Adrenal gland (tissue), 19 donors: ENCODE data around the gene ANKRD60. TPM values are rescaled to one million over a fixed set of nuclear protein-coding genes. Genes with fewer than 3 reads are reported as not detected.

Source experiments
- DNase-seq, 7 donors: peaks; one replicate each; pipeline ENCODE4 v3.0.0-alpha.2; 2019 to 2020
- H3K27ac ChIP-seq, 5 donors: fragments of 200-600 bp; sonication (generic) in 4 of 5; 1 replicate in 3 of 5; 2 replicates in 2 of 5; pipeline versions ENCODE4 v1.5.1 to v1.8.0; 2016 to 2020; ENCODE audit warnings: mild to moderate bottlenecking in 1 of 5
- H3K27me3 ChIP-seq: fragments of 200-600 bp; 2 replicates; pipeline ENCODE4 v1.8.0; 2021
- H3K36me3 ChIP-seq, 2 donors: fragments of 200-600 bp; replicated peaks in 1 of 2; 1 replicate in 1 of 2; 2 replicates in 1 of 2; pipeline versions ENCODE4 v1.5.1 to v1.8.0; 2018 to 2022
- H3K4me1 ChIP-seq, 2 donors: fragments of 200-600 bp; replicated peaks in 1 of 2; 1 replicate in 1 of 2; 2 replicates in 1 of 2; pipeline versions ENCODE4 v1.5.1 to v1.8.0; 2018 to 2021
- H3K4me3 ChIP-seq, 4 donors: fragments of 200-600 bp; sonication (generic) in 3 of 4; one replicate each; pipeline ENCODE4 v1.5.1; 2016 to 2018
- H3K9me3 ChIP-seq, 3 donors: fragments of 200-600 bp; sonication (generic) in 1 of 3; replicated peaks in 1 of 3; 1 replicate in 2 of 3; 2 replicates in 1 of 3; pipeline versions ENCODE4 v1.5.1 to v1.8.0; 2016 to 2021
- CTCF ChIP-seq, 6 experiments: fragments of 450-650 bp in 4 of 6; fragments of 200-600 bp in 2 of 6; sonication (generic) in 1 of 6; IDR thresholded peaks; 1 replicate in 5 of 6; 2 replicates in 1 of 6; pipeline versions ENCODE4 v1.5.1 to v1.8.0; 2016 to 2021; ENCODE audit warnings: antibody characterized with exemption in 6 of 6, mild to moderate bottlenecking in 2 of 6, moderate library complexity in 1 of 6
- POLR2A ChIP-seq, 2 donors: fragments of 450-650 bp; IDR thresholded peaks; one replicate each; pipeline ENCODE4 v1.6.1; 2017; ENCODE audit warnings: antibody characterized with exemption in 2 of 2, mild to moderate bottlenecking in 2 of 2, moderate library complexity in 1 of 2
- WGBS, 4 donors: extraction: QIAGEN DNeasy Blood & Tissue Kit in 2 of 4; methylation state at CpG; one replicate each; pipeline versions ENCODE4 v1.1.5 to v1.1.7; 2013 to 2017; 5-methylcytosine and 5-hydroxymethylcytosine counted together
- intact Hi-C, 2 donors: fragments of 100-400 bp; cut with DNase I; formaldehyde crosslinking; loops; one replicate each; pipeline versions ENCODE4 v1.14.1 to v1.15.0; 2022 to 2023
- long read RNA-seq, 10 donors: library from polyadenylated mRNA in 3 of 10; unstranded in 2 of 10; stranded (forward) in 1 of 10; transcript quantifications; one replicate each; pipeline ENCODE4 v2.0.0 and lab custom pipeline, GENCODE V29; 2021 to 2026
- polyA plus RNA-seq, 3 donors: library from polyadenylated mRNA; stranded (reverse); fragments of 200-250 nt in 2 of 3; fragments of 350-450 nt in 1 of 3; fragmentation: Illumina TruSeq in 1 of 3; extraction: RNeasy Lipid Tissue Mini Kit (QIAGEN cat#74804) in 1 of 3; gene quantifications; one replicate each; pipeline ENCODE4 v1.2.3, GENCODE V29; 2013 to 2014
- total RNA-seq, 9 donors: library from RNA; depleted of rRNA in 4 of 9; stranded (reverse); fragments of >200 nt in 4 of 9; fragments of 120-200 nt in 1 of 9; fragmentation: NEBNext Ultra II Directional in 1 of 9; extraction: Animal tissue kit (Norgen Biotek cat#: 25700) in 1 of 9; gene quantifications; one replicate each; pipeline versions ENCODE4 v1.1.0 to v1.2.4, GENCODE V29; 2013 to 2023
- donor health status: healthy with polysubstance abuse.
- donor health status: Bipolar disorder and iron deficiency.
- donor health status: DM: yes; HTN: yes; CAD: no.
- donor health status: DM: no; HTN: no; CAD: no.
- donor health status: DM: no; HTN: no; CAD: no.
- donor health status: DM: yes; HTN: yes; CAD: no.

The ANKRD60 gene
- total RNA-seq: not detected
- not detected for polyA plus RNA-seq
- long read RNA-seq, donor 1: 0 reads
- long read RNA-seq, donor 2: 0 reads
- long read RNA-seq, donor 3: 0 reads
- long read RNA-seq, donor 4: 0 reads
- long read RNA-seq, donor 5: 0 reads
- long read RNA-seq, donor 6: 0 reads
- long read RNA-seq, donor 7: 0 reads
- long read RNA-seq, donor 8: 0 reads
- long read RNA-seq, donor 9: 0 reads
- long read RNA-seq, donor 10: 0 reads

- H3K36me3 ChIP-seq: peaks cover 0 to 4% of the 10 kb centered on the region in 2 donors
- H3K9me3 ChIP-seq: no peaks in the 10 kb centered on the region
- no peak for TF ChIP-seq CTCF (IDR thresholded peaks at IDR 0.05)
- TF ChIP-seq POLR2A (IDR thresholded peaks at IDR 0.05): no peak
- peaks cover 4% of the 10 kb centered on the region for H3K27me3 ChIP-seq
- H3K4me3 ChIP-seq: peak within 1 kb of the TSS in 1 of 4 donors; percentile 33
- peak in 5 of 7 donors; percentile 30 to 71 (median 43) for DNase-seq
- no peaks in the 10 kb centered on the region for H3K4me1 ChIP-seq
- intact Hi-C loops: no loop called here
- peak within 1 kb of the TSS in 1 of 5 donors; percentile 11 for H3K27ac ChIP-seq
- 7 to 51% (median 15%) methylated on average over 7 to 74 of the region's 74 CpGs for WGBS, 4 donors
Measured at GRCh38 chr20:58228484-58229197, at the start of gene ANKRD60. ANKRD60 (minus strand) TSS chr20:58228653; CDS start chr20:58228653, 0 bp downstream.

GRCh38 chr20:58277578-58278472, 49.4 kb upstream of the ANKRD60 start:
- intact Hi-C loops: no loop called here
- Histone ChIP-seq H3K4me1 (peaks cover 0 to 19% of the 10 kb centered on the region in 2 donors), H3K27ac (no peak overlapping the region), H3K9me3 (peaks cover 0 to 6% (median 0%) of the 10 kb centered on the region in 3 donors), H3K36me3 (no peaks in the 10 kb centered on the region), H3K4me3 (no peak overlapping the region), H3K27me3 (no peaks in the 10 kb centered on the region)
- TF ChIP-seq POLR2A (IDR thresholded peaks at IDR 0.05): no peak
- no peak for TF ChIP-seq CTCF (IDR thresholded peaks at IDR 0.05)
- DNase-seq: no peak
- WGBS, 4 donors: 65 to 75% (median 69%) methylated on average over 4 of the region's 4 CpGs

DNA sequence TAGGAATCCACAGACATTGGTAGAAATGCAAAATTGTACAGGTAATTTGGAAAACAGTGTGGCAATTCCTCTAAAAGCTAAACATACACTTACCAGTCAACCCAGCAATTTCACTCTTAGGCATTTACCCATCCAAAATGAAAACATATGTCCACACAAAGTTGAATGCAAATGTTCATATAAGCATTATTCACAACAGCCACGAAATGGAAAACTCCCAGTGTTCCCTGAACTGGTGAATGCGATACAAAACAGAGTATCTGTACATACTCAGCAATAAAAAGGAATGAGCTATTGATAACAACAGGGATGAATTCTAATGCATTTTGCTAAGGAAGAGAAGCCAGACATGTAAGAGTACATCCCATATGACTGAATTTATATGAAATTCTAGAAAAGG, 48.7 kb upstream of the ANKRD60 start:
- TF ChIP-seq CTCF (IDR thresholded peaks at IDR 0.05) (no peak), POLR2A (IDR thresholded peaks at IDR 0.05) (no peak)
- H3K36me3 ChIP-seq: no peaks in the 10 kb centered on the region
- intact Hi-C loops: no loop called here
- DNase-seq: no peak
- peaks cover 0 to 19% of the 10 kb centered on the region in 2 donors for H3K4me1 ChIP-seq
- no peak overlapping the region for H3K4me3 ChIP-seq
- H3K27ac ChIP-seq: no peak overlapping the region
- WGBS, 4 donors: 91 to 96% (median 93%) methylated on average over 2 of the region's 2 CpGs
- no peaks in the 10 kb centered on the region for H3K27me3 ChIP-seq
- no peaks in the 10 kb centered on the region for H3K9me3 ChIP-seq

DNA sequence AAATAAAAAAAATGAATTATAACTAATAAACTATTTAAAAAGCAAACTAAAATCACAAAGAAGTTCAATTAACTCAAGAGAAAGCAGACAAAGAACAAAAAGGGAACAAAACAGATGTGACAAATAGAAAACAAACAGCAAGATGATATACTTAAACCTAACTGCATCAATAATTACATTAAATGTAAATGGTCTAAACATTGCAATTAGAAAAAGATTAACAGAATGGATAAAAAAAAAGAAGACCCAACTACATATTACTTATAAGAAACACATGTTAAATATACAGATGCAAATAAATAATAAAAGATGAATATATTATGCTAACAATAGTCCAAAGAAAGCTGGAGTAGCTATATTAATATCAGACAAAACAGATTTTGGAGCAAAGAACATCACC, 45.9 kb upstream of the ANKRD60 start:
- no peak overlapping the region for H3K27ac ChIP-seq
- no peak for DNase-seq
- H3K4me1 ChIP-seq: peaks cover 0 to 8% of the 10 kb centered on the region in 2 donors
- H3K4me3 ChIP-seq: no peak overlapping the region
- H3K9me3 ChIP-seq: no peaks in the 10 kb centered on the region
- TF ChIP-seq POLR2A (IDR thresholded peaks at IDR 0.05): no peak
- TF ChIP-seq CTCF (IDR thresholded peaks at IDR 0.05): no peak
- peaks cover 0 to 11% of the 10 kb centered on the region in 2 donors for H3K36me3 ChIP-seq
- H3K27me3 ChIP-seq: no peaks in the 10 kb centered on the region
- intact Hi-C loops: no loop called here
